Bronchial epithelial cell (primary cell): ENCODE results near the gene ZCCHC4. TPM values are rescaled to one million over a fixed set of nuclear protein-coding genes. Genes with fewer than 3 reads are reported as not detected.

Source experiments
- DNase-seq: peaks from one replicate; pipeline ENCODE4 v3.0.0-alpha.2; 2010; ENCODE audit warnings: low read depth
- FAIRE-seq: peaks from 2 replicates; lab custom pipeline; 2011; peaks lifted over from hg19 to GRCh38; lab: Jason Lieb, UNC
- H3K27me3 ChIP-seq: 2 replicates; pipeline ENCODE4 v1.5.1; 2011; ENCODE audit warnings: low read length; ENCODE audit not compliant: control insufficient read depth, insufficient read depth
- H3K36me3 ChIP-seq: 2 replicates; pipeline ENCODE4 v1.5.1; 2011; ENCODE audit warnings: low read length; ENCODE audit not compliant: control insufficient read depth, insufficient read depth
- H3K4me3 ChIP-seq: 2 replicates; pipeline ENCODE4 v1.5.1; 2011; ENCODE audit warnings: mild to moderate bottlenecking, low read depth, low read length, control low read depth
- total RNA-seq: library from RNA; depleted of rRNA; stranded (reverse); fragments of >200 nt; gene quantifications from 2 replicates; pipeline ENCODE4 v1.2.1, GENCODE V29; 2014
- TF ChIP-seq, protein P1 (sequence below): IDR thresholded peaks from 2 replicates; pipeline ENCODE4 v1.5.1; 2011; ENCODE audit warnings: mild to moderate bottlenecking, moderate library complexity, low read length, control low read depth, inconsistent platforms; ENCODE audit not compliant: insufficient read depth, severe bottlenecking

The ZCCHC4 gene
- total RNA-seq, 1 donor from 2014 or later, result 12.4 TPM

DNA sequence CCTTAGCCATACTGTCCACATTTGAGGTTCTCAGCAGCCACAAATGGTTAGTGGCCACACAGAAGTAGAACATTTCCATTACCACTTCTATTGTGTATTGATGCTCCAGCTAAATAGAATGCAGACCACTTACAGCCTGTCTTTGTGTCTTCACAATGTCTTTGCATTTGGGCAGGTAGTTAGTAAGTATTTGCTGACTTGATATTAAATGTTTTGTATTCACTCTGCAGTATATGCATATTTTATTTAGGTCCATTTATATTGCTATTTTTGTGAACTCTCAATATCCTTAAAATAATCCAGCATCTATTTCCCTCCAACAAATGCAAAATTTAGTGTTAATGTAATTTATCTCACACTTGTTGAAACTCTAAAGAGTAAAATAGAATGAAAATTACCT lies 91.1 kb downstream of the ZCCHC4 start:
- TF ChIP-seq, protein P1, sequence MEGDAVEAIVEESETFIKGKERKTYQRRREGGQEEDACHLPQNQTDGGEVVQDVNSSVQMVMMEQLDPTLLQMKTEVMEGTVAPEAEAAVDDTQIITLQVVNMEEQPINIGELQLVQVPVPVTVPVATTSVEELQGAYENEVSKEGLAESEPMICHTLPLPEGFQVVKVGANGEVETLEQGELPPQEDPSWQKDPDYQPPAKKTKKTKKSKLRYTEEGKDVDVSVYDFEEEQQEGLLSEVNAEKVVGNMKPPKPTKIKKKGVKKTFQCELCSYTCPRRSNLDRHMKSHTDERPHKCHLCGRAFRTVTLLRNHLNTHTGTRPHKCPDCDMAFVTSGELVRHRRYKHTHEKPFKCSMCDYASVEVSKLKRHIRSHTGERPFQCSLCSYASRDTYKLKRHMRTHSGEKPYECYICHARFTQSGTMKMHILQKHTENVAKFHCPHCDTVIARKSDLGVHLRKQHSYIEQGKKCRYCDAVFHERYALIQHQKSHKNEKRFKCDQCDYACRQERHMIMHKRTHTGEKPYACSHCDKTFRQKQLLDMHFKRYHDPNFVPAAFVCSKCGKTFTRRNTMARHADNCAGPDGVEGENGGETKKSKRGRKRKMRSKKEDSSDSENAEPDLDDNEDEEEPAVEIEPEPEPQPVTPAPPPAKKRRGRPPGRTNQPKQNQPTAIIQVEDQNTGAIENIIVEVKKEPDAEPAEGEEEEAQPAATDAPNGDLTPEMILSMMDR, result no peak
- H3K27me3 ChIP-seq, result no peaks in the 10 kb centered on the region
- no peak for FAIRE-seq
- H3K36me3 ChIP-seq, result peaks cover 6% of the 10 kb centered on the region
- no peak for DNase-seq
- H3K4me3 ChIP-seq, result no peak overlapping the region

DNA sequence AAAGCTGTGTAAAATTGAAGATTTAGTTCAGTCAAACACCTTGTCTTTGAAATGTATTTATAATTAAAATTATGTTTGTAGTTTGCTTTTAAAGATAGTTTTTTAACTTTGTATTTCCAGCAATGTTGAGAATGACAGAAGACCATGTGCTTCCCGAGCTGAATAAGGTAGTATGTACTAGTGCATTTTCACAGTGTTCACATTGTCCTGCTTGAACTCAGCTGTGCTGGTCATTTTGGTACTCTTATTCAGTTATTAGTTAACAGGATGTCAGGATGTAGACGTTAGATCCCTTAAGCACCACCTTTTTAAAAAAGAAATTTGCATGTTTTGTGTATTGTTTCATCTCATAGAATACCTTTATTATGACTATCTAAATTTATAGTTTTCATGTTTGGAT lies 92.9 kb downstream of the ZCCHC4 start:
- DNase-seq (no peak), FAIRE-seq (no peak)
- Histone ChIP-seq H3K36me3 (peaks cover 8% of the 10 kb centered on the region), H3K27me3 (no peaks in the 10 kb centered on the region), H3K4me3 (no peak overlapping the region)
- TF ChIP-seq, protein P1, result no peak

DNA sequence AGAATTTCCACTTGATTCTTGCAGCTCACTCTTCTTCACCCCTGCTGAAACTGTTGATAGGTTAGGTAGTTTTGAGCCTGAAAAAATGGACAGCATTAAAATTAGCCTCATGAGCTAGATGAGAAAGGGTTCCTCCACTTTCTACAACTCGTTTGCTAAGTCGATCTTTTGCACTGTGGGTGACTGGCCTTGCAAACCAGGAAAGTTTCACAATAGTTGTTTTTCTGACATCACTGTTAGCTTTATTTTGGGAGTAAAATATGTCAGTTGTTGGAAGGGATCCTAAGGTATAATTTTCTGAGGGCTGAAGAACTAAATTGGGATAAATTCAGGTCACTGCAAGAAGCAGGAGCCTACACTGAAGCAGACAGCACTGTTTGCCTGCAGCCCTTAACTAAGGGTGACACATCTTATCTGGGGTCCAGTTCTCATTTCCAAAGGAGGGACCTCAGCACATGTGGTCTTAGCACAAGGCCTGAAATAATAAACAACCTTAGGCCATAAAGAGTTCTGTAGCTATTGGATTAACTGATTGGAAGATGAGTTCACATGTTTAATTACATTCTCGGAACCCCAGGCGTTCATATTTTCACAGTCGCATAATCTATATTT lies 93.6 kb downstream of the ZCCHC4 start:
- DNase-seq (no peak), FAIRE-seq (peak; percentile 76)
- TF ChIP-seq, protein P1, result no peak
- Histone ChIP-seq H3K27me3 (no peaks in the 10 kb centered on the region), H3K36me3 (peaks cover 8% of the 10 kb centered on the region), H3K4me3 (no peak overlapping the region)

DNA sequence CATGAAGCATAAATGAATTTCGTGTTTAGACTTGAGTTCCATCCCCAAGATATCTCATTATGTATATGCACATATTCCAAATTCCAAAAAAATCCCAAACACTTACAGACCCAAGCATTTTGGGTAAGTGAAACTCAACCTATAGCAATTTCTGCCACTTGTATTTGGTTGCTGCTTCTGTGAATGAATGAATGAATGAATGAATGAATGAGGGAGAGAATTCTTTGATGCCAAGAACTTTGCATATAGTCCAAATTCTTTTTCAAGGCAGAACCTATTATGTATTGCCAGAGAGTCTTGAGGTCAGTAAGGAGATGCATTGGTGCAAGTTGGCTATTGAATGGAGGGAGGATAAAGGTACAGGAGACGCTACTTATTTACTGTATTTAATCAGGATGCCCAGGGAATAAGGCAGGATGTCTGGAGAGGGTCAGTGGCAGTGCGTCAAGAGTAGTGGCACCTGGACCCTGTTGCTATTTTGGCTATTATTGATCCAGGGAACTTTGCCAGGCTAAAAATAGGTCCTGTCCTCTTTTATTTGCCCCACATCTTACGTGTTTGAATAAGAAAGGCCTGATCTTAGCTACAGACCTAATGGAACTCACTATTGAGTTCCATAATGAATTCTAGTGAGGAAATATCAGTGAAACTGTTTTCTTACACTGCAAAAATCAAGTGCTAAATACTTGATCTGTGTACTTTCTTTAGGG lies 98.4 kb downstream of the ZCCHC4 start:
- DNase-seq (no peak), FAIRE-seq (no peak)
- Histone ChIP-seq H3K36me3 (peaks cover 6% of the 10 kb centered on the region), H3K27me3 (no peaks in the 10 kb centered on the region), H3K4me3 (no peak overlapping the region)
- TF ChIP-seq, protein P1, result no peak

DNA sequence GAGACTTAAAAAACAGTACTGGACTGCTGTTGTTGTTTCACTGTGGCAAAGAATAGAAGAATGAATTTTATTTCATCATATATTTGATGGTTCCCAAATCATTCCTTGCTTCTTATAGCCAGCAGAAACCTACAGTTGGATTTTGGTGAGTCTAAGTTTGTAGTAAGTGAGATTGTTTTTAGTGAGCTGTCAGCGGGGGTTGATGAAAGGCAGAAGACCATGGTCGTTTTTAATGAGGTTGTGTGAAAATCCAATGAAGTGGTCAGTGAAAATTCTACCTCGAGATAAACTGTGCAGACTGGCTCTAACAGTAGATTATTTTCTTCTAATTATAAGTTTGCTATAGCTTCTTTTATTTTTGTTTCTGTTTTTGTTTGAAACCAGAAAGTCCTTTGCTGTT lies 100.7 kb downstream of the ZCCHC4 start:
- no peaks in the 10 kb centered on the region for H3K27me3 ChIP-seq
- no peak overlapping the region for H3K4me3 ChIP-seq
- DNase-seq (no peak), FAIRE-seq (no peak)
- H3K36me3 ChIP-seq, result peaks cover 4% of the 10 kb centered on the region
- TF ChIP-seq, protein P1, result no peak
